HCT116 (cell line): ENCODE measurements around the gene C1R. TPM values are rescaled to one million over a fixed set of nuclear protein-coding genes. Genes with fewer than 3 reads are reported as not detected.

Source experiments
- ATAC-seq: fragments of 200-7000 bp; cut with Tn5 transposase; 2 replicates; pipeline ENCODE4 v1.9.1; 2020; ENCODE audit warnings: mild to moderate bottlenecking, moderate library complexity
- BruUV-seq: library from RNA; stranded (reverse); fragments of 400-500 nt; replicated peaks from 2 replicates; lab custom pipeline; 2021; lab: Mats Ljungman, UMichigan
- CTCF ChIA-PET: fragments of 300-600 bp; sonication (Branson Sonifier 250); formaldehyde crosslinking; loops from one replicate; lab custom pipeline; 2021; ENCODE audit warnings: antibody characterized with exemption; lab: Charles Lee
- POLR2A ChIA-PET: fragments of 300-600, 350-600 bp; sonication (Branson Sonifier 250); formaldehyde crosslinking; loops from one replicate; lab custom pipeline; 2021; ENCODE audit warnings: antibody characterized with exemption; lab: Charles Lee
- RAD21 ChIA-PET, 2 experiments: fragments of 300-600 bp; sonication (Branson Sonifier 250); formaldehyde crosslinking; loops; one replicate each; lab custom pipeline; 2023; ENCODE audit warnings: low total read pairs in 2 of 2; ENCODE audit not compliant: uncharacterized antibody in 2 of 2, unreplicated experiment in 2 of 2, low non-redundant PET in 1 of 2; lab: Charles Lee
- DNase-seq: peaks from one replicate; pipeline ENCODE4 v3.0.0-alpha.2; 2010; ENCODE audit warnings: low read depth, low spot score
- H2AFZ ChIP-seq: fragments of 200-600 bp; shearing (Covaris generic), sonication (generic); 2 replicates; pipeline ENCODE4 v1.6.1; 2017; ENCODE audit warnings: low read depth, mixed run types, mixed read lengths, antibody characterized with exemption, low read length; ENCODE audit not compliant: poor library complexity, severe bottlenecking
- H3K27ac ChIP-seq: 2 replicates; pipeline ENCODE4 v1.5.1; 2012; ENCODE audit warnings: low read depth, low read length
- H3K27me3 ChIP-seq: fragments of 200-600 bp; sonication (generic); 2 replicates; pipeline ENCODE4 v1.6.1; 2016; ENCODE audit warnings: mixed run types, low read length, mixed read lengths; ENCODE audit not compliant: insufficient read depth
- H3K36me3 ChIP-seq, 2 experiments: fragments of 200-500 bp in 1 of 2; fragments of 200-600 bp in 1 of 2; sonication (Bioruptor generic) in 1 of 2; sonication (generic) in 1 of 2; 2 replicates each; pipeline versions ENCODE4 v1.5.1 to v1.6.1; 2014 to 2016; ENCODE audit warnings: low read length in 2 of 2, inconsistent platforms in 1 of 2, mixed read lengths in 1 of 2, mixed run types in 1 of 2; ENCODE audit not compliant: insufficient read depth in 2 of 2, control insufficient read depth in 1 of 2
- H3K4me1 ChIP-seq, 2 experiments: fragments of 200-600 bp in 1 of 2; sonication (generic) in 1 of 2; 2 replicates each; pipeline versions ENCODE4 v1.5.1 to v1.6.1; 2012 to 2017; ENCODE audit warnings: low read length in 2 of 2, inconsistent platforms in 1 of 2, mild to moderate bottlenecking in 1 of 2, mixed read lengths in 1 of 2, mixed run types in 1 of 2, moderate library complexity in 1 of 2; ENCODE audit not compliant: insufficient read depth in 2 of 2, control insufficient read depth in 1 of 2
- H3K4me2 ChIP-seq: fragments of 200-600 bp; sonication (generic); 2 replicates; pipeline ENCODE4 v1.6.1; 2017; ENCODE audit warnings: mixed run types, low read length, mixed read lengths
- H3K4me3 ChIP-seq, 2 experiments: fragments of 200-600 bp in 1 of 2; sonication (generic) in 1 of 2; replicated peaks in 1 of 2; 2 replicates each; pipeline ENCODE4 v1.5.1; 2011 to 2016; ENCODE audit warnings: low read length in 2 of 2, control low read depth in 1 of 2, low read depth in 1 of 2, mild to moderate bottlenecking in 1 of 2, mixed read lengths in 1 of 2, mixed run types in 1 of 2
- H3K79me2 ChIP-seq: fragments of 200-600 bp; sonication (generic); 2 replicates; pipeline ENCODE4 v1.6.1; 2017; ENCODE audit warnings: mild to moderate bottlenecking, mixed run types, low read length, moderate library complexity, mixed read lengths; ENCODE audit not compliant: insufficient read depth
- H3K9ac ChIP-seq: fragments of 200-600 bp; sonication (generic); 2 replicates; pipeline ENCODE4 v1.6.1; 2016; ENCODE audit warnings: low read length, mixed read lengths
- H3K9me2 ChIP-seq: fragments of 200-600 bp; sonication (generic), shearing (Covaris generic); 2 replicates; pipeline ENCODE4 v1.6.1; 2017; ENCODE audit warnings: mixed run types, mild to moderate bottlenecking, moderate library complexity; ENCODE audit not compliant: insufficient read depth
- H3K9me3 ChIP-seq, 2 experiments: fragments of 200-500 bp in 1 of 2; fragments of 200-600 bp in 1 of 2; sonication (Bioruptor generic) in 1 of 2; sonication (generic) in 1 of 2; 2 replicates each; pipeline ENCODE4 v1.6.1; 2014 to 2017; ENCODE audit warnings: low read length in 2 of 2, mixed read lengths in 2 of 2, inconsistent platforms in 1 of 2, low read depth in 1 of 2, mild to moderate bottlenecking in 1 of 2, mixed run types in 1 of 2, moderate library complexity in 1 of 2; ENCODE audit not compliant: control insufficient read depth in 1 of 2, insufficient read depth in 1 of 2
- H4K20me1 ChIP-seq: fragments of 200-600 bp; sonication (generic), shearing (Covaris generic); 2 replicates; pipeline ENCODE4 v1.6.1; 2017; ENCODE audit warnings: mixed run types, mild to moderate bottlenecking, moderate library complexity; ENCODE audit not compliant: insufficient read depth
- CEBPB ChIP-seq: IDR thresholded peaks from 2 replicates; pipeline ENCODE4 v1.6.1; 2012; ENCODE audit warnings: low read depth
- ELF1 ChIP-seq: IDR thresholded peaks from 2 replicates; pipeline ENCODE4 v1.6.1; 2012; ENCODE audit warnings: low read depth, borderline replicate concordance
- EZH2 ChIP-seq: fragments of 200-600 bp; sonication (generic); IDR thresholded peaks from 2 replicates; pipeline ENCODE4 v1.6.1; 2017; ENCODE audit warnings: antibody characterized with exemption, mixed run types
- EZH2phosphoT487 ChIP-seq: fragments of 200-600 bp; IDR thresholded peaks from 2 replicates; pipeline ENCODE4 v1.6.1; 2018; ENCODE audit warnings: antibody characterized with exemption, borderline replicate concordance
- FOSL1 ChIP-seq: IDR thresholded peaks from 2 replicates; pipeline ENCODE4 v1.6.1; 2012; ENCODE audit warnings: low read depth
- JUND ChIP-seq: IDR thresholded peaks from 2 replicates; pipeline ENCODE4 v1.6.1; 2012
- MAX ChIP-seq: IDR thresholded peaks from 2 replicates; pipeline ENCODE4 v1.6.1; 2012
- POLR2A ChIP-seq: IDR thresholded peaks from 2 replicates; pipeline ENCODE4 v1.7.0; 2011; ENCODE audit warnings: borderline replicate concordance; ENCODE audit not compliant: insufficient read depth, insufficient read length; ENCODE audit errors: extremely low read depth
- POLR2AphosphoS5 ChIP-seq: IDR thresholded peaks from 2 replicates; pipeline ENCODE4 v1.6.1; 2011; ENCODE audit warnings: mild to moderate bottlenecking, low read depth, low read length, moderate library complexity
- RAD21 ChIP-seq: IDR thresholded peaks from 2 replicates; pipeline ENCODE4 v1.6.1; 2012; ENCODE audit warnings: low read depth, mild to moderate bottlenecking
- REST ChIP-seq: IDR thresholded peaks from 2 replicates; pipeline ENCODE4 v1.6.1; 2012; ENCODE audit warnings: low read depth
- SIN3A ChIP-seq: IDR thresholded peaks from 2 replicates; pipeline ENCODE4 v1.6.1; 2012; ENCODE audit warnings: low read depth
- SP1 ChIP-seq: IDR thresholded peaks from 2 replicates; pipeline ENCODE4 v1.6.1; 2012; ENCODE audit warnings: low read depth
- SRF ChIP-seq: IDR thresholded peaks from 2 replicates; pipeline ENCODE4 v1.6.1; 2012; ENCODE audit warnings: low read depth
- TCF7L2 ChIP-seq: IDR thresholded peaks from 2 replicates; pipeline ENCODE4 v1.7.0; 2011; ENCODE audit warnings: borderline replicate concordance, inconsistent platforms; ENCODE audit not compliant: insufficient read depth, insufficient read length; ENCODE audit errors: extremely low read depth
- ZFX ChIP-seq: fragments of 450-650 bp; IDR thresholded peaks from 2 replicates; pipeline ENCODE4 v1.6.1; 2017
- ZNF274 ChIP-seq: fragments of 200-500 bp; sonication (Bioruptor generic); IDR thresholded peaks from 2 replicates; pipeline ENCODE4 v1.6.1; 2014; ENCODE audit warnings: mild to moderate bottlenecking, low read depth, low read length, inconsistent platforms
- intact Hi-C: fragments of 100-400 bp; cut with micrococcal nuclease; formaldehyde crosslinking; loops from 2 replicates; pipeline ENCODE4 v1.10.0; 2022
- total RNA-seq: library from RNA; stranded (reverse); gene quantifications from one replicate; pipeline ENCODE4 v1.2.1, GENCODE V29; 2021; ENCODE audit not compliant: unreplicated experiment

C1R gene
- total RNA-seq, 1 experiment from 2014 or later: 4.3 TPM

GRCh38 chr12:7136676-7137075, 44.4 kb upstream of the C1R start:
- H3K27ac ChIP-seq: no peak overlapping the region
- DNase-seq (no peak), ATAC-seq (no peak)
- peaks cover 0 to 3% of the 10 kb centered on the region in 2 experiments; a peak in 2 of 4 replicates for H3K4me1 ChIP-seq
- H3K79me2 ChIP-seq: no peaks in the 10 kb centered on the region
- H3K4me2 ChIP-seq: no peak overlapping the region
- H3K4me3 ChIP-seq: no peak overlapping the region
- no peaks in the 10 kb centered on the region for H3K9me3 ChIP-seq
- RAD21 ChIA-PET: no interaction called here
- intact Hi-C loops: no loop called here
- H3K9me2 ChIP-seq: no peaks in the 10 kb centered on the region
- TF ChIP-seq CEBPB (no peak), RAD21 (no peak), POLR2A (no peak), EZH2 (no peak), EZH2phosphoT487 (no peak), MAX (no peak), SRF (no peak), REST (no peak), ZFX (no peak), TCF7L2 (no peak), ZNF274 (no peak), ELF1 (no peak), SP1 (no peak), FOSL1 (no peak), POLR2AphosphoS5 (no peak), JUND (no peak), SIN3A (no peak)
- no peaks in the 10 kb centered on the region for H4K20me1 ChIP-seq
- CTCF ChIA-PET: no interaction called here
- peaks cover 0 to 8% of the 10 kb centered on the region in 2 experiments; a peak in 3 of 4 replicates for H3K36me3 ChIP-seq
- no peaks in the 10 kb centered on the region for H3K27me3 ChIP-seq
- no peak overlapping the region for H2AFZ ChIP-seq
- no TSS peak for BruUV-seq
- H3K9ac ChIP-seq: no peak overlapping the region
- POLR2A ChIA-PET: no interaction called here
